NCI-H1694 treated with DMSO at 0.1 percent for 48 hours (cell line): Measurements from ENCODE around the gene LMTK3.

Experiments used
- DNase-seq: peaks from one replicate; lab custom pipeline; 2025; lab: John Stamatoyannopoulos, UW

The LMTK3 gene

GRCh38 chr19:48469289-48469881 is 42.2 kb downstream of the LMTK3 start, which contains the start of gene CYTH2:
TSS of gene CYTH2 (plus strand) at chr19:48469369. CDS start at chr19:48469508, 139 bp downstream.
- peak; percentile 32 for DNase-seq

GRCh38 chr19:48468772-48469288 is 42.8 kb downstream of the LMTK3 start:
- DNase-seq, result peak; percentile 100

- DNase-seq, result no peak
These were observed 44.9 kb downstream of the LMTK3 start for GRCh38 chr19:48466561-48467325.

GRCh38 chr19:48465215-48465614 is 46.4 kb downstream of the LMTK3 start:
- DNase-seq, result no peak

GRCh38 chr19:48461982-48462655 is 49.5 kb downstream of the LMTK3 start:
- no peak for DNase-seq

GRCh38 chr19:48461651-48461981 is 50.0 kb downstream of the LMTK3 start:
- no peak for DNase-seq

GRCh38 chr19:48458016-48458415 is 53.6 kb downstream of the LMTK3 start:
- DNase-seq, result no peak

- no peak for DNase-seq
These were observed 54.8 kb downstream of the LMTK3 start for GRCh38 chr19:48456864-48457263.

- no peak for DNase-seq
These were observed 55.6 kb downstream of the LMTK3 start for GRCh38 chr19:48455908-48456562.

- no peak for DNase-seq
These were observed 56.3 kb downstream of the LMTK3 start, which contains the start of gene KCNJ14 for GRCh38 chr19:48455171-48455907. TSS of gene KCNJ14 (plus strand) at chr19:48455574. CDS start at chr19:48461725, 6,151 bp downstream.

GRCh38 chr19:48454150-48454730 is 57.4 kb downstream of the LMTK3 start:
- DNase-seq, result no peak

GRCh38 chr19:48452289-48453190 is 59.1 kb downstream of the LMTK3 start:
- no peak for DNase-seq

- no peak for DNase-seq
These were observed 60.0 kb downstream of the LMTK3 start for GRCh38 chr19:48451624-48452023.

- DNase-seq, result no peak
These were observed 60.8 kb downstream of the LMTK3 start for GRCh38 chr19:48450863-48451262.

- DNase-seq, result no peak
These were observed 61.2 kb downstream of the LMTK3 start for GRCh38 chr19:48450441-48450840.

- DNase-seq, result no peak
These were observed 63.1 kb downstream of the LMTK3 start for GRCh38 chr19:48448563-48448962.

GRCh38 chr19:48446579-48446978 is 65.1 kb downstream of the LMTK3 start:
- no peak for DNase-seq

- DNase-seq, result peak; percentile 99
These were observed 65.8 kb downstream of the LMTK3 start, which contains the start of gene GRWD1 for GRCh38 chr19:48445606-48446481. TSS of gene GRWD1 (plus strand) at chr19:48445983. CDS start at chr19:48446006, 23 bp downstream.

GRCh38 chr19:48445256-48445605 is 66.4 kb downstream of the LMTK3 start:
- DNase-seq, result peak; percentile 90
